Mammary epithelial cell (primary cell): ENCODE measurements around the gene SLFN5.

Experiments used
- CTCF ChIP-seq, 2 donors: IDR thresholded peaks in 1 of 2; conservative IDR thresholded peaks in 1 of 2; 2 replicates each; pipeline ENCODE4 v1.5.1; 2011 to 2012; ENCODE audit warnings: inconsistent platforms in 2 of 2, low read length in 2 of 2, mild to moderate bottlenecking in 2 of 2, control low read depth in 1 of 2, low read depth in 1 of 2; ENCODE audit not compliant: insufficient read depth in 1 of 2; ENCODE audit errors: extremely low read depth in 1 of 2
- EZH2 ChIP-seq: IDR thresholded peaks from 2 replicates; pipeline ENCODE4 v1.6.1; 2012; ENCODE audit warnings: low read length, inconsistent platforms, borderline replicate concordance

- TF ChIP-seq EZH2 (no peak), CTCF (conservative IDR thresholded peaks at IDR 0.05 in 1 of 2, IDR thresholded peaks at IDR 0.05 in 1 of 2; ENCODE audit: extremely low read depth in 1 of 2, insufficient read depth in 1 of 2, low read depth in 1 of 2, low read length in 2 of 2) (no peak)
These were observed 12.4 kb downstream of the SLFN5 start for GRCh38 chr17:35255316-35255715.
